ENCODE data around the gene BPIFA1.

DNA sequence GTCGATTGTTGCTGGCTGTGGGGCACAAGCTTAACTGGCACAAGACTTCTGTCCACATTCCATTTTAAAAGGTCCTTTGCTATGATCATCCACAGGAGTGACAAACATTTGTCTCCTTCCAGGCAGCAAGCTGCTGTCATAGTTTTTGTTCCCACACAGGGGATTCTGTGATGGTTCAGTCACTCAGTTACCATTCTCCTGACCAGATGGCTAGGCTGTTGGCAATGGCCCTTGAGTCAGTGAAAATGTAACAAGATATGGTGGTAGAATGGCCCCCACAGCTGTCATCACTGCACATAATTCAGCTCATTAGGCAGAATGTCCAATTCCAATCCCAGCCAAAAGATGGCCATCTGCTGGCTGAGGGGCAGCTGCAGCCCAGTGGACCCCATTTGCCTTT lies 13.7 kb downstream of the BPIFA1 start:
- no peak for TF ChIP-seq EP300 (IDR thresholded peaks at IDR 0.05; ENCODE audit: borderline replicate concordance in 1 of 2, low read depth in 1 of 2, low read length in 1 of 2)
- TF ChIP-seq, protein P1, sequence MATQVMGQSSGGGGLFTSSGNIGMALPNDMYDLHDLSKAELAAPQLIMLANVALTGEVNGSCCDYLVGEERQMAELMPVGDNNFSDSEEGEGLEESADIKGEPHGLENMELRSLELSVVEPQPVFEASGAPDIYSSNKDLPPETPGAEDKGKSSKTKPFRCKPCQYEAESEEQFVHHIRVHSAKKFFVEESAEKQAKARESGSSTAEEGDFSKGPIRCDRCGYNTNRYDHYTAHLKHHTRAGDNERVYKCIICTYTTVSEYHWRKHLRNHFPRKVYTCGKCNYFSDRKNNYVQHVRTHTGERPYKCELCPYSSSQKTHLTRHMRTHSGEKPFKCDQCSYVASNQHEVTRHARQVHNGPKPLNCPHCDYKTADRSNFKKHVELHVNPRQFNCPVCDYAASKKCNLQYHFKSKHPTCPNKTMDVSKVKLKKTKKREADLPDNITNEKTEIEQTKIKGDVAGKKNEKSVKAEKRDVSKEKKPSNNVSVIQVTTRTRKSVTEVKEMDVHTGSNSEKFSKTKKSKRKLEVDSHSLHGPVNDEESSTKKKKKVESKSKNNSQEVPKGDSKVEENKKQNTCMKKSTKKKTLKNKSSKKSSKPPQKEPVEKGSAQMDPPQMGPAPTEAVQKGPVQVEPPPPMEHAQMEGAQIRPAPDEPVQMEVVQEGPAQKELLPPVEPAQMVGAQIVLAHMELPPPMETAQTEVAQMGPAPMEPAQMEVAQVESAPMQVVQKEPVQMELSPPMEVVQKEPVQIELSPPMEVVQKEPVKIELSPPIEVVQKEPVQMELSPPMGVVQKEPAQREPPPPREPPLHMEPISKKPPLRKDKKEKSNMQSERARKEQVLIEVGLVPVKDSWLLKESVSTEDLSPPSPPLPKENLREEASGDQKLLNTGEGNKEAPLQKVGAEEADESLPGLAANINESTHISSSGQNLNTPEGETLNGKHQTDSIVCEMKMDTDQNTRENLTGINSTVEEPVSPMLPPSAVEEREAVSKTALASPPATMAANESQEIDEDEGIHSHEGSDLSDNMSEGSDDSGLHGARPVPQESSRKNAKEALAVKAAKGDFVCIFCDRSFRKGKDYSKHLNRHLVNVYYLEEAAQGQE (IDR thresholded peaks at IDR 0.05; ENCODE audit: low read depth, low read length): no peak
- TF ChIP-seq CTCF (IDR thresholded peaks at IDR 0.05): no peak
- TF ChIP-seq ELF1 (IDR thresholded peaks at IDR 0.05): no peak
- no peak for TF ChIP-seq CHD2 (IDR thresholded peaks at IDR 0.05; ENCODE audit: low read length, partially characterized antibody)
- TF ChIP-seq YY1 (IDR thresholded peaks at IDR 0.05; ENCODE audit: low read depth): no peak
- no peak for TF ChIP-seq TCF12 (IDR thresholded peaks at IDR 0.05)
- no peak for TF ChIP-seq POLR2AphosphoS5 (IDR thresholded peaks at IDR 0.05; ENCODE audit: low read depth, low read length)
- TF ChIP-seq TEAD4 (IDR thresholded peaks at IDR 0.05; ENCODE audit: borderline replicate concordance, insufficient read depth): no peak
- no peak for TF ChIP-seq JUND (IDR thresholded peaks at IDR 0.05)
- TF ChIP-seq TAF1 (IDR thresholded peaks at IDR 0.05; ENCODE audit: borderline replicate concordance, low read depth, low read length): no peak
